GM10266 (cell line): ENCODE measurements around the gene LCORL.

Experiments used
- DNase-seq: peaks from one replicate; pipeline ENCODE4 v3.0.0; 2012; ENCODE audit errors: extremely low spot score
- TF ChIP-seq, protein P1 (sequence below): IDR thresholded peaks from 2 replicates; pipeline ENCODE4 v1.5.1; 2012; ENCODE audit warnings: mild to moderate bottlenecking, low read depth; ENCODE audit not compliant: control insufficient read depth, insufficient read depth; ENCODE audit errors: missing control alignments

LCORL gene

DNA sequence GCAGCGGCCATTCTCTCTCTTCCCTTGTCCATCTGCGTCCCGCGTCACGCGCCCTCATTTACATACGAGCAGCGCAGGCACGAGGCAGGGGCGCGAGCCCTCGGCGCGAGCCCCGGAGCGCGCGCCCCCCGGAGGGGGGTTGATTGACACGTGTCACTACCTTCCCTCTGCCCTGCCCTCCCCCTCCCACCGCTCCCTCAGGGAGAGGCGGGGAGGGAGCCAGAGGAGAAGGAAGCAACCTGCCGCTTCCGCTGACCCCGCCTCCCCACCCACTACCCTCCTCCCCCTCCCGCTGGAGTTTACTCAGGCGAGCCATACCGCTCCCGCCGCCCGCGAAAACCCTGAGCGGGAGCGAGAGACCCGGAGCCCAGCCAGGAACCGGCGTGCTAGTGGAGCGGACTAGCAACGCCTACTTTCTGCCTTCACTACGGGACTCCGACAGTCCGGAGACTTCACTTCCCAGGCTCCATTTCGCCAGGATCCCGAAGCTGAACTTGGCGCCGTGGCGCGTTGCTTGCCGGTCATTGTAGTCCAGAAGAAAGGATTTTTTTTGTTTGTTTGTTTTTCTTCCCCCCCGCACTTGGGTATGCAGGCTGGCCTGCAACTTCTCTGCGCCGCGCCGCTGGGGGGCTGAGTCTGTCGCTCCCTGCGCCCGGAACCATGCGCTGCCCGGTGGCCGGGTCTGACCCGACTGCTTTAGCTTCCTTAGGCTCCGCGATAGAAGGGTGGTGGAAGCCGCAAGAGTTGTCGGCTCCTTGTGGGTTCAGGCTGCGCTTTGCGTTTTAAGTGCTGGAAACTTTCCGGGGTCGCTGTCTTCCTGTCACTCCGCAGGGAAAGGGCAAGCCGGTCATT is at the start of gene LCORL:
Gene LCORL (minus strand): TSS at position 36 of the 852 bp plus-strand sequence. CDS start 4 bp downstream, at position 32.
- peak; percentile 92 for DNase-seq
- TF ChIP-seq, protein P1, sequence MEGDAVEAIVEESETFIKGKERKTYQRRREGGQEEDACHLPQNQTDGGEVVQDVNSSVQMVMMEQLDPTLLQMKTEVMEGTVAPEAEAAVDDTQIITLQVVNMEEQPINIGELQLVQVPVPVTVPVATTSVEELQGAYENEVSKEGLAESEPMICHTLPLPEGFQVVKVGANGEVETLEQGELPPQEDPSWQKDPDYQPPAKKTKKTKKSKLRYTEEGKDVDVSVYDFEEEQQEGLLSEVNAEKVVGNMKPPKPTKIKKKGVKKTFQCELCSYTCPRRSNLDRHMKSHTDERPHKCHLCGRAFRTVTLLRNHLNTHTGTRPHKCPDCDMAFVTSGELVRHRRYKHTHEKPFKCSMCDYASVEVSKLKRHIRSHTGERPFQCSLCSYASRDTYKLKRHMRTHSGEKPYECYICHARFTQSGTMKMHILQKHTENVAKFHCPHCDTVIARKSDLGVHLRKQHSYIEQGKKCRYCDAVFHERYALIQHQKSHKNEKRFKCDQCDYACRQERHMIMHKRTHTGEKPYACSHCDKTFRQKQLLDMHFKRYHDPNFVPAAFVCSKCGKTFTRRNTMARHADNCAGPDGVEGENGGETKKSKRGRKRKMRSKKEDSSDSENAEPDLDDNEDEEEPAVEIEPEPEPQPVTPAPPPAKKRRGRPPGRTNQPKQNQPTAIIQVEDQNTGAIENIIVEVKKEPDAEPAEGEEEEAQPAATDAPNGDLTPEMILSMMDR: peak; percentile 42

DNA sequence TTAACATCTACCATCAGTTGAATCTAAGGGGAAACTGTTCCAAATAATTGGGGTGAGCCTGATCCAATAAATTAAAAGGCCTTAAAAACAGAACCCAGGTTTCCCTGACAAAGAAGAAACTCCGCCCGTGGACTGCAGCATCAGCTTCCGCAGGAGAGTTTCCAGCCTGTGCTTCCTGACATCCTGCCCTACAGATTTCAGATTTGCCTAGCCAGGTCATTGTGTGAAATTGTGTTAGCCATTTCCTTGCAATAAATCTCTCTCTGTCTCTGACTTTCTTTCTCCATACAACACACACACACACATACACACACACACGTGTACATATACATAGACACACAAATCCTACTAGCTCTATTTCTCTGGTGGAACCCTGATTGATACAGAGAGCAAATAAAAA is 48.3 kb upstream of the LCORL start:
- no peak for DNase-seq
- TF ChIP-seq, protein P1: no peak

DNA sequence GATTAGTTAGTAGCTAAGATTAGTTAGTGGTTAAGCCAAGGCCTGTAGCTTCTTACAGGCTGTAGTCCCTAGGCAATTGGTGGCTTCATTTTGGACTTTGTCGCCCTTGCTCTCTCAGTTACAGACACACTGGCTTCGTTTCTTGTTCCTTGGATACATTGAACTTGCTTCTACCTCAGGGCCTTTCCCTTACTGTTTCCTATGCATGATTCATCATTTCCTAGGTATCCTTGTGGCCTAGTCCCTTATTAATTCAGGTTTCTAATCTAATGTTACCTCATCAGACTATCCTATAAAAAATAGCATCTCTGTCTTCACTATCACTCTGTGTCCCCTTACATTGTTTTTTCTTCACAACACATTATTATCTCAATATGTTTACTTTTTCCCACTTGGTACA is 45.5 kb upstream of the LCORL start:
- TF ChIP-seq, protein P1: no peak
- no peak for DNase-seq

DNA sequence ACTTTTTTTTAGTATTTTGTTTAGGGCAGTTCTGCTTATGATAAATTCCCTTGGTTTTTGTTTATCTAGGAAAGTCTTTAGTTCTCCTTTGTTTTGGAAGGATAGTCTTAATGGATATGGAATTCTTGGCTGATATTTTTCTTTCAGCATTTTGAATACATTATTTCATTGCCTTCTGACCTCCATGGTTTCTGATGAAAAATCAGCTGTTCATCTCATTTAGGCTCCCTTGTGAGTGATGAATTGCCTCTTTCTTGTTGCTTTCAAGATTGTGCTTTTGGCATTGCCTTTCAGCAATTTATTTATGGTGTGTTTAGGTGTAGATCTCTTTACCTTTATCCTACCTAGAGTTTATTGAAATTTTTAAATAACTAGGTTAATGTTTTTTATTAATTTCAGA is 41.5 kb upstream of the LCORL start:
- TF ChIP-seq, protein P1: no peak
- no peak for DNase-seq

DNA sequence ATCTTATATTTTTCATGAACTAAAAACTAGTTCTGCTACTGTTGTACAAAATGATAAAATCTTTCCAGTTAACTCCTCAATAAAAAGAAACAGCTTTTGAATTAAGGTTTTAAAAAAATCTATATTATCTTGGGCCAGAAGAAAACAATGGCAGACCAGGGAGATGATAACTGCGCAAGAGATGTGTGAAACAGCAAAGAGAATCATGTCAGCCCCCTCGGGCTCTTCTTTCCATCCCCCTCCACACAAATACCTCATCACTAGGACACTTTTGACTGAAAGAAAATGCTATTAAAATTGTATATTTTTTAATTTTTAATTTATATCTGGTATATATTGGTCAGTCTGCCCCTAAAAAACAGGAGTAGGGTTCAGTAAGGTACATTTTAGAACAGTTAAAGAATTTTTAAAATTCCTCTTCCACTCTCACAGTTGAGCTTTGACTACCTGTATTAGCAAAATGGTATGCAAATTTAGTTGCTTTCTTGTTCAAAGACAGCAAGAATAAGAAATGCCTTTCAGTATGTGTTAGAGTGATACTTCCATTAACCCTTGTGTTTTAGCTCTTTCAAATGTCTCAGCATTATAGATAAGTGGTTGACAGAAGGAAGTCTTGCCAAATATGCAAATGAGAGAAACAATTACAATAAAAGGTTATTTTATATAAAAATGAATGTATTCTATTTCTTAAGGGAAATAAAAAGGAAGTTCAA is 36.4 kb upstream of the LCORL start:
- TF ChIP-seq, protein P1: no peak
- peak; percentile 10 for DNase-seq

DNA sequence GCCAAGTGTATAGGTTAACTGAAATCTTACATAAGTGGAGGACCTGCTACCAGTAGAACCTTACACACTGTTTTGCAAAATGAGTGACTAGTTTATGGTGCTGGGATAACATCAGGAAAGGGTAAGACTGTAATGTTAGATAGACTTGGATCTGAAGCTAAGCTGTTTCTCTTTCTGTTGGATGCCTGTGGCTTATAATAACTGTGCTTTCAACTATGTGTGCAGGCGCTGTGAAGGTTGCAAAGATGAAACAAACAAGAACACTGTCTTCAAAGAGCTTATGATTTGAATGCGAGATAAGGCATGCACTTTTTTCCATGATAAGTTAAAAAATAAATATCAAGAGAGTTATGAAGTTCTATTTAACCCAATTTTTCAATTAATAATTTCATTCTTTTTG is 34.5 kb upstream of the LCORL start:
- TF ChIP-seq, protein P1: no peak
- DNase-seq: no peak

DNA sequence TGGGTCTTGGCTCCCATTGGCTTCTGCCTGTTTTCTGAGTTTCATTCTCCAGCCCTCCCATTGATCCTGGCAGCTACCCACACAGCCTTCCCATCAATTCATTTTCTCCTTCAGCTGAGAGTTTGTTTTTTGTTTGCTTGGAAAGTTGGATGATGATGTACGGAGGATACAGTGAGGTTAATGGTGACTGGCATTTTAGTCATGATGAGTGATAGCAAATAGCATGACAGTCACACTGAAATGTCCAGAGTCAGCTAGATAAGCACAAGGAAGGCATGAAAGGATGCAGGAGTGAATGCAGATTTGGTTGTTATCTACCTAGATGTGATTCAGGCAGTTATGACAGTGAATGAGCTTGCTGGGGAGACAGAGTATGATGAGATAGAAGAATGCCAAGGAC is 30.6 kb upstream of the LCORL start:
- no peak for DNase-seq
- TF ChIP-seq, protein P1: no peak
